C4-2B (cell line): ENCODE measurements around the gene SLC2A11.
"Not testable (repeated sequence)": the region's sequence is repeated elsewhere in the genome, so short reads cannot be mapped to it uniquely, and the experiment has no call there.

ENCODE experiments used
- CTCF ChIP-seq: fragments of 450-650 bp; conservative IDR thresholded peaks from 2 replicates; pipeline ENCODE4 v1.5.1; 2017; ENCODE audit warnings: mild to moderate bottlenecking
- ZFX ChIP-seq: fragments of 450-650 bp; IDR thresholded peaks from 2 replicates; pipeline ENCODE4 v1.6.1; 2017

- not testable (repeated sequence) for TF ChIP-seq CTCF, ZFX
These were observed 49.7 kb downstream of the SLC2A11 start for GRCh38 chr22:23907423-23907822.
